Measurements from ENCODE around the gene NUCKS1.

The NUCKS1 gene

DNA sequence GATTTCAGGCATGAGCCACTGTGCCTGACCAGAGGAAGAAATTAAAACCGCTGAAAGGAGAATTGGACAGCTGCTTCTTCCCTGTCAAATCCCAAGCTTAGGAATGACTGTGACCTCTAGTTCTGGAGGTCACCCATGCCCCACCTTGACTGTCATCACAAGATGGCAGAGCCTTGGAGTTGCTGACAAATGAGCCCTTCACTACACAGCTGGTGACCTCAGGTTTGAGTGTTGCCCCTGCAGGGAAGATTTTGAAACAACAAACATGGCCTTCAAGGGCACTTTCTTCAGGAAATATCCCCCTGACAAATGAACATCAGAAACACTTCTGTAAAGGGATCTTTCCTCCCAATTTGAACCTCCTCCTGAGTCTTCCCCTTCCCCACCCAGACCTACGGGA lies 62.7 kb downstream of the NUCKS1 start:
- H3K9me3 Mint-ChIP-seq, result no peaks in the 10 kb centered on the region
- no peaks in the 10 kb centered on the region for H3K36me3 Mint-ChIP-seq (ENCODE audit: low read depth)
- H3K27ac Mint-ChIP-seq, result no peak overlapping the region
- H3K4me3 Mint-ChIP-seq, result no peak overlapping the region
- no peaks in the 10 kb centered on the region for H3K4me1 Mint-ChIP-seq (ENCODE audit: low read depth)
- peaks cover 15% of the 10 kb centered on the region for H3K27me3 Mint-ChIP-seq (ENCODE audit: low read depth)

DNA sequence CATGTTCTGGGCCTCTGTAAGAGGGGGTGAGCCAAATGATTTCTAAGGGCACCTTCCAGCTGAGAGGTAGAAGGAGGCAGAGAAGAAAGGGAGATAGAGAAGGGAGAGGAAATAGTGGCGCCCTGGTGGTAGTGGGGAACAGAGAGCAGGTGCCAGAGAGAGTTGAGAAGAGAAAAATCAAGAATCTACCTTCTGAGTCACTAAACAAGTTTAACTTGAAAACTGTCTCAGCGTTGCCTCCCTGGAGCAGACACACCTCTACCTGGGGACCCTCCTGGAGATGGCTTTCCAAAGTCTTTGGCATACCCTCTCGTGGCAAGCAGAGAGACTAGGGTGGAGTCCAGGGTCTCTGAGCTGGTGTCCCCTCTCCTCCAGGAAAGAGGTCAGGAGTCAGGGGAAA lies 68.6 kb downstream of the NUCKS1 start:
- Mint-ChIP-seq H3K9me3 (no peaks in the 10 kb centered on the region), H3K27me3 (ENCODE audit: low read depth) (peaks cover 32% of the 10 kb centered on the region), H3K4me3 (peak overlapping the region; percentile 64), H3K36me3 (ENCODE audit: low read depth) (no peaks in the 10 kb centered on the region), H3K4me1 (ENCODE audit: low read depth) (peaks cover 11% of the 10 kb centered on the region), H3K27ac (no peak overlapping the region)

DNA sequence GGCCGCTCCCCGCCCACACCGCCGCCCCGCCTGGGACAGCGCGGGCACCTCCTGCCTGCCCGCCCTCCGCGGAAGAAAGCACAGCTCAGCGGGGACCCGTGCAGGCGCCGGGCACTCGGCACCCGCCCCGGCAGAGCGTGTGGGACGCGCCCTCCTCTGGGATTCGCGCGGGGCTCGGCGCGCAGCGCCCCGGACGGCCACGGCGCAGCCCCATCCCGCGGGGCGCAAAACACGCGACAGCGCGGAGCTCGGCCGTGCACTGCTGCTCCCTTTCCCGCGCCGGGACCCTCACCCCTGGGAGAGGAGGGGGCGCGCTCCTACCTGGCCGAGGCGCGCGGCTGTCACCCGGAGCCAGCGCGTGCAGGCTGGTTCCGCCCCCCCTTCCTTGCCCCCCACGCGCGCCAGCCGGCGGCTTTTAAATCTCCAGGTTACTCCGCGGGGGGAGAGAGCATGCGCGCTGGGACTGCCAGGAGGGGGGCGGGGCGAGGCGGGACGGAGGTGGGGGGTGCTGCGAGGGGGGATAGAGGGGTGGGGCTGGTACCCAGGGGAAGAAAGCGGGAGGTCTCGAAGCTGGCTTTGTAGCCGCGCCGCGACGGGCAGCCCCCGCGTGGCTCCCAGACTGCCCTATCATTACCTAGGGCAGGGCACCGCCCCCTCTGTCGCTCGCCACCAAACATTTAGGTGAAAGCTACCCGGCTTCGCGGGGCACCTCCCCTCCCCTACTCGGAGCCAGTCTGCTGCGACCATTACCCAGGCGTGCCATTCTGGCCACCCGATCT lies 69.7 kb downstream of the NUCKS1 start, which contains the start of gene SLC45A3:
Gene SLC45A3, minus strand, starts transcription at position 437 of the 779 bp plus-strand sequence. CDS start 15,853 bp downstream, outside the sequence.
- H3K27ac Mint-ChIP-seq, result no peak within 1 kb of the TSS
- peaks cover 34% of the 10 kb centered on the region for H3K27me3 Mint-ChIP-seq (ENCODE audit: low read depth)
- peak within 1 kb of the TSS; percentile 75 for H3K4me3 Mint-ChIP-seq
- H3K4me1 Mint-ChIP-seq (ENCODE audit: low read depth), result peaks cover 11% of the 10 kb centered on the region
- H3K9me3 Mint-ChIP-seq, result no peaks in the 10 kb centered on the region
- no peaks in the 10 kb centered on the region for H3K36me3 Mint-ChIP-seq (ENCODE audit: low read depth)

DNA sequence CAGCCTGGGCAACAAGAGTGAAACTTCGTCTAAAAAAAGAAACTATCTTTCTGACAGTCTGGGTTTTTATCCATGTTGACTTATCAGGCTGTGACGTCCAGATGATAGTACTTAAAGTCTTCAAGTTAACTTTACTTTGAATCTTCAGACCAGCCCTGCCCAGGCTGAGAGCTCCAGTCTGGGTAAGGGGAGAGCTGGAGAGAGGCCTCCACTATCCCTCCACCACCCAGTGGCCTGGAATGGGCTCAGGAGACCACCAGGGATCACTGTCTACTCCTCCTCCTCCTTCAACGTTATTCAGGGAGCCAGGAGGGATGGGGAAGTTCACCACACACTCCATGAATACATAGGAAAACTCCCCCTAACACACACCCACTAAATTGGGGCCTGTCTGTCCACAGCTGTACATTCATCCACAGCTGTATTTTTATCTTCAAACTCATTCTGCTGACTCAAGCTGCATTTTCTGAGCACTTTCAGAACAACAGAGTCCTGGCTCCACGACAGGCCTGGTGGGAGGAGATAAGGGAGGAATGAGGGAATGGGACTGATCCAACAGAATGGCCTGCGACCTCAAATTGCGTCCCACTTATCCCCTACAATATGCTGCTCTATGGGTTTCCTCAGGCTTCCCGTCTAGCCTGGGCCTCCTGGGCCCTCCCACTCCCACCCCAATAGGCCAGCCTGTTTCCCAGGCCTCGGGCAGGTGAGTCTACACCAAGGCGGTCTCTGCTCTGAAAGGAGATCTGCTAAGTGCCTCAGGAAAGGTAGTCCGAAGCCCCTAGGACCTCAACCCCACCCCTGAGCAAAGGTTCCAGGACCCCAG lies 71.5 kb downstream of the NUCKS1 start:
- H3K27ac Mint-ChIP-seq, result no peak overlapping the region
- peak overlapping the region; percentile 75 for H3K4me3 Mint-ChIP-seq
- peaks cover 11% of the 10 kb centered on the region for H3K4me1 Mint-ChIP-seq (ENCODE audit: low read depth)
- H3K36me3 Mint-ChIP-seq (ENCODE audit: low read depth), result no peaks in the 10 kb centered on the region
- peaks cover 34% of the 10 kb centered on the region for H3K27me3 Mint-ChIP-seq (ENCODE audit: low read depth)
- H3K9me3 Mint-ChIP-seq, result no peaks in the 10 kb centered on the region

DNA sequence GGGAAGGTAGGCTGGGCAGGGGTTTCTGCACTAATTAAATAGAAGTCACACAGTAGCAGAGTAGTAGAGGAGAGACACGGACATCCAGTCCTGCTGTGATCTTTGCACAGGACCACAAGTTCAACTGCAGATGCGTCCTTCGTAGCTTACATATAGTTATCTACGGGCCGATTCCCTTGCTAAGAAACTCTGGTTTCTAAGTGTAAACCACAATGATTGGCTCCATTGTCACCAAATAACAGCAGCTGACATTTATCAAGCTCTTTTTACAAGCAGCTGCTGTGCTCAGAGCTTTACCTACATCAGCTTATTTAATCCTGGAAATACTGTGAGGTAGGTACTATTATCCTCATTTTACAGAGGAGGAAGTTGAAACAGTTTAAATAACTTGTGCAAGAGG lies 72.8 kb downstream of the NUCKS1 start:
- peaks cover 26% of the 10 kb centered on the region for H3K27me3 Mint-ChIP-seq (ENCODE audit: low read depth)
- H3K27ac Mint-ChIP-seq, result no peak overlapping the region
- H3K4me3 Mint-ChIP-seq, result no peak overlapping the region
- H3K4me1 Mint-ChIP-seq (ENCODE audit: low read depth), result peaks cover 11% of the 10 kb centered on the region
- no peaks in the 10 kb centered on the region for H3K9me3 Mint-ChIP-seq
- no peaks in the 10 kb centered on the region for H3K36me3 Mint-ChIP-seq (ENCODE audit: low read depth)

DNA sequence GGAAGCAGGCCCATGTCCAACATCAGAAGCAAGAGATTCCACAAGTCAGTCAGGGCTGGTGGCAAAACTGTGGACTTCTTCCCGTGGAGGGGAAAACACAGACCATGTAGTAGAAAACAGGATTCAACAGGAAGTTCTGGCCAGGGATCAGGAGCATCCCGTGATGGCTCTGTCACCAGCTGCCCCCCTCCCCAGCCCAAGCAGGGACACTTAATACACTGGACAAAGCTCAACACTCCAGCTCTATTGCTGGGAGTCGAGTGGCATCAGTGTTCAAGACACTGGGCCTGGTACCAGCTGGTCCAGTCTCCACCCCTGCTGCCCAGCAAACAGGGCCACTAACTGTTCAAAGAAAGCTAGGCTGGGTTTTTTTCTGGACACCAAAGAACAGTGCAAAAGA lies 73.4 kb downstream of the NUCKS1 start:
- H3K4me1 Mint-ChIP-seq (ENCODE audit: low read depth), result peaks cover 11% of the 10 kb centered on the region
- no peaks in the 10 kb centered on the region for H3K9me3 Mint-ChIP-seq
- no peak overlapping the region for H3K27ac Mint-ChIP-seq
- H3K36me3 Mint-ChIP-seq (ENCODE audit: low read depth), result no peaks in the 10 kb centered on the region
- no peak overlapping the region for H3K4me3 Mint-ChIP-seq
- peaks cover 21% of the 10 kb centered on the region for H3K27me3 Mint-ChIP-seq (ENCODE audit: low read depth)

DNA sequence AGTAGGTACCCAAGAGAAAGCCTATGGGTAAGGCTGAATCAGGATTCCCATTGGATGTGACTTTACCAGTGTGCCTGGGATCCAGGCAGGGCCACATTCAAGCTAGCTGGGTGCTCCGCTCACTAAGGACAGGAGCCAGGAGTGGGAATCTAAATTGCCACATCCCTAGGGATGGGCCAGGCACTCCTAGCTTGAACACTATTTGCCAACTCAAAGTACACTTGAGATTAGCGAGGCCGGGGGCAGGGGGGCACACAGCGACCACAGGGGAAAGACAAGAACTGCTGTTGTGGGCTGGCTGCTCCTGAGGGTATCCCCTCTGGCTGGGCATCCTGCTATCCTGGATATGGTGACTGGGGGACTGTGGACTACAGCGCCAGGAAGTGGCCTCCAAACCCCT lies 74.0 kb downstream of the NUCKS1 start:
- Mint-ChIP-seq H3K27ac (no peak overlapping the region), H3K4me1 (ENCODE audit: low read depth) (peaks cover 10% of the 10 kb centered on the region), H3K9me3 (no peaks in the 10 kb centered on the region), H3K4me3 (no peak overlapping the region), H3K27me3 (ENCODE audit: low read depth) (peaks cover 15% of the 10 kb centered on the region), H3K36me3 (ENCODE audit: low read depth) (no peaks in the 10 kb centered on the region)

DNA sequence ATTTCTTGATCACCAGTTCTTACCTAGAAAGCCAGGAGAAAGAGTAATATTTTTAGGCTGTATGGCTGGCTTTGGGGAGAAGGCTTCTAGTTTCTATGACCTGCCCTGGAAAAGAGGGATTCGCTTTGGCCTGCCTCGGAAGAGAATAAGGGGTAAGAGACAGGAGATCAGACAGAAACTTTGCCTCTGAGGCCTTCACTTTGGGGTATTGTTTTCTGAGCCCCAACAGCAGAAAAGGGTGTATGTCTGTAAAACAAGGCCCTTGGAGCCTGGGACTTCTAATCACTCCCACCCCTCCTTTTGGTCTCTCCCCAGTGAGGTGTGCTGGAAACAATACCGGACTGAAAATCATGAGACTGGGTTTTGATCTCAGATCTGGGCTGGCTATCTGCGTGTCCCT lies 74.7 kb downstream of the NUCKS1 start:
- Mint-ChIP-seq H3K4me1 (ENCODE audit: low read depth) (peaks cover 5% of the 10 kb centered on the region), H3K27me3 (ENCODE audit: low read depth) (peaks cover 9% of the 10 kb centered on the region), H3K4me3 (no peak overlapping the region), H3K36me3 (ENCODE audit: low read depth) (no peaks in the 10 kb centered on the region), H3K9me3 (no peaks in the 10 kb centered on the region), H3K27ac (no peak overlapping the region)

DNA sequence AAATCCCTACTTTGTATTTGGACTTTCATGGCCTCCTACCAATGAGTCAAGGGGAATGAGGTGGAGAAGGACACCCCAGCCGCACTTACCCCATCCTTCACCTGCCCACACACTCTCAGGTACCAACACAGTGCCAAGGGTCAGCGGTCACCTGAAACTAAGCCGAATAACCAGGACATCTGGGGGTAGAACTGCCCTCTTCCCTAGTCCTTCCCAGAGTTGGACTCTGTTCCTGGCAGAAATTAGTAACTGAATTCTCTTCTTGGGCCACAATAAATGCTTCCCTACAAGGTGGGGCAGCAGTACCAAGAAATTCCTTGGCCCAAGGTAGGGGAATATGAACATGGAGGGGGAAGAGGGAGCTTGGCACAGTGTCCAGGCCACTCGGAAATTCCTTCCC lies 77.0 kb downstream of the NUCKS1 start:
- no peak overlapping the region for H3K27ac Mint-ChIP-seq
- no peaks in the 10 kb centered on the region for H3K9me3 Mint-ChIP-seq
- H3K4me1 Mint-ChIP-seq (ENCODE audit: low read depth), result no peaks in the 10 kb centered on the region
- peaks cover 3% of the 10 kb centered on the region for H3K27me3 Mint-ChIP-seq (ENCODE audit: low read depth)
- no peak overlapping the region for H3K4me3 Mint-ChIP-seq
- H3K36me3 Mint-ChIP-seq (ENCODE audit: low read depth), result no peaks in the 10 kb centered on the region

DNA sequence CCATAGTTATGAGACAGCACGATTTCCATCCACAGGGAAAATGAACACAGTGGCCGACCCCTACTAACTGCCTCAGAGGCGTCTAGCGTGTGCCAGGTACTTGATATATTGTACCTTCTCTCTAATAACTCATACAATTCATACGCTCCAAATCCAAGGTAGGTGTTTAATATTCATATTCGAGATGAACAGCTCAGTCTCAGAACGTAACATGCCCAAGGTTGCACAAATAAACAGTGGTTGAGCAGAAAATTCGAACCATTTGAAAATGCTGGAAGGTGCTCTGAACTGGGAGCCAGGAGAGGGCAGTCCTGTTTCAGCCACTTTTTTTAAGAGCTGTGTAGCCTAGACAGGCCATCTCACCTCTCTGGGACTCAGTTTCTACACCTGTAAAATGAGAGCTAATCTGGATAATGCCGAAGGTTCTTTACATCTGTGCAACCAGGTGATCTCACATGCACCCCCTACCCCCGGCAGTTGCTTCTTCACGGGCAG lies 77.5 kb downstream of the NUCKS1 start:
- peaks cover 3% of the 10 kb centered on the region for H3K27me3 Mint-ChIP-seq (ENCODE audit: low read depth)
- H3K27ac Mint-ChIP-seq, result no peak overlapping the region
- no peaks in the 10 kb centered on the region for H3K4me1 Mint-ChIP-seq (ENCODE audit: low read depth)
- no peaks in the 10 kb centered on the region for H3K36me3 Mint-ChIP-seq (ENCODE audit: low read depth)
- no peaks in the 10 kb centered on the region for H3K9me3 Mint-ChIP-seq
- H3K4me3 Mint-ChIP-seq, result no peak overlapping the region

DNA sequence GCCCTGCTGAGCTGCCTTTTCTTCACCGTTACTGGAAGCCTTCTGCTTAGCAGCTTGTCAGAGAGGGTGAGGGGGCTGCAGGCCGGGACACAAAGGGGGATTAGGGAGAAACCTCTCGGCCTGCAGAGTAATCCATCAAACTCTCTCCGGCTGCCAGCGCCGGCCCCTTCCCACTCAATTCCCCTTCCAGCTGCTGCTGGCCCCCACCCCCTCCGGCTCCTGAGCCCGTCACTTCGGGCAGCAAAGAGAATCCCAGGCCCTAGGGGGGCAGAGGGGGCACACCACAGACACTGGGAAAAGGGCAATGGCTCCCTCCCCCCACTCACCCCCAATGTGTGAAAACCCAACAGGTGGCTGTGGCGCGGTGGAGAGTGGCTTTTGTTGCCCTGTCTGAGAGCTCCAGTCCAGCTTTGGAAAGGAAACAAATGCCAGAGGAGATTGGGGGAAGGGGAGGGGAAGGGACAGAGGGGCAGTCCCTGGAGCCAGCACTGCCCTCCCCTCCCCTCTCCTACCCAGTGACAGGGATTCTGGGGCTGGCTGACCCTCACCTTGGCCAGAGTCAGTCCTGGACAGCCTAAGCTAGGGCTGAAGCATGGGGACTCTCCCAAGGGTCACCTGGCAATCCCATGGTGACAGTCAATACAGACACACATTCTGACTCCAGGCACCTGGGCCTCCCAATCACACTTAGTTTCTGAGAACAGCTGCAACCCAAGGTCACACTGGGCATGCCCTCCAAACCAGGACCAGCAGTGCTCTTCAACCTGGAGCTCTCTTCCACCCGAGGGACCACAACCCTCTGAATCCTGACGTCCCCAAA lies 79.2 kb downstream of the NUCKS1 start:
- Mint-ChIP-seq H3K4me3 (no peak overlapping the region), H3K27me3 (ENCODE audit: low read depth) (no peaks in the 10 kb centered on the region), H3K36me3 (ENCODE audit: low read depth) (no peaks in the 10 kb centered on the region), H3K4me1 (ENCODE audit: low read depth) (no peaks in the 10 kb centered on the region), H3K9me3 (no peaks in the 10 kb centered on the region), H3K27ac (no peak overlapping the region)

DNA sequence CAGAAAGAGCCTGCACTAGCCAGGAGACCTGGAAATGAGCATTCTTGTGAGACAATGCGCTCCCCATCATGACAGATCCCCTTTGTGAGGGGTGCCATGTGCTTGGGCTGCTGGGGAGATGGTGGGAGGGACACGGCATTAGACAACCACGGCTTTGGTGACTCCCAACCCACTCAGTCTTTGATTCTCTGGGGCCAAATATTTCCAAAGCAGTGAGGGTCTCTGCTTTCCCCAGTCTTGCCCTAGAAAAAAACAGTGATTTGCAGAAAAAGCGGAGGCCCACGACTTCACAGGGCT lies 79.9 kb downstream of the NUCKS1 start:
- no peaks in the 10 kb centered on the region for H3K36me3 Mint-ChIP-seq (ENCODE audit: low read depth)
- H3K9me3 Mint-ChIP-seq, result no peaks in the 10 kb centered on the region
- no peaks in the 10 kb centered on the region for H3K4me1 Mint-ChIP-seq (ENCODE audit: low read depth)
- H3K4me3 Mint-ChIP-seq, result no peak overlapping the region
- H3K27ac Mint-ChIP-seq, result no peak overlapping the region
- no peaks in the 10 kb centered on the region for H3K27me3 Mint-ChIP-seq (ENCODE audit: low read depth)

DNA sequence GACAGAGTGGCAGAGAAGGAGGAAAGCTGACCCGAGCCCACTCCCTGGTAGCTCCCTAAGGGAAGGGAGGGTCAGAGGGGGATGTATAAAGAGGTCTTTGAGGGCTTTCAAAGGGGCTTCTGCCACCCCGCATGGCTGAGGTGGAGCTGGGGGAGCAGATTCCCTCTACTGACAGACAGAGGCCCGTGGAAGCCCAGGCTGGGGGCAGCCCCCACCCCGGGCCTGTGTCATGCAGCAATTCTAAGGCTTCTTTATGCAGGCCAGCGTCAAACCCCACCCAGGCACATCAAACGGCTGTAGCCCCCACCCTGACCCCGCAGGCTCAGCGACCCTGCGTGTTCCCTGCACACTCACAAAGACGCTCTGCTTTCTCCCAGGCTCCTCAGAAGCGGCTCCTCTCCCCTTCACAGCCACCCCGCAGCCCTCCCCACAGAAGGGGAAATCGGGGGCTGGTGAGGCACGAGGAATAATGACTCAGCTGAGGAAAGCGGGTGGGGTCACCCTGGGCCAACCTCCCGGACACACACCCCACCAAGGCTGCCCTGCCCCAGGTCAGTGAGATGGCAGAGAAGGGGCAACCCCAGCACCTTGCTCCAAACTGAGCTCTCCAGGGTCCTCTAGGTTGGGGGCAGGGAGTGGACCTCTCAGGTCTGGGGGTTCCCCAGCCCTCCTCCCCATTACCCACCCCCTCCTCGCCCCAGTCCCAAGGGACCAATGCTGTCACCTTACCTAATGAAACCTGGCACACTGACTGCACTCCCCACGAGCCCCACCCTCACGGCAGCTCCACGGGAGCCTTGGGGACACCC lies 80.4 kb downstream of the NUCKS1 start:
- no peak overlapping the region for H3K4me3 Mint-ChIP-seq
- H3K27me3 Mint-ChIP-seq (ENCODE audit: low read depth), result no peaks in the 10 kb centered on the region
- H3K27ac Mint-ChIP-seq, result no peak overlapping the region
- no peaks in the 10 kb centered on the region for H3K4me1 Mint-ChIP-seq (ENCODE audit: low read depth)
- no peaks in the 10 kb centered on the region for H3K36me3 Mint-ChIP-seq (ENCODE audit: low read depth)
- H3K9me3 Mint-ChIP-seq, result no peaks in the 10 kb centered on the region

DNA sequence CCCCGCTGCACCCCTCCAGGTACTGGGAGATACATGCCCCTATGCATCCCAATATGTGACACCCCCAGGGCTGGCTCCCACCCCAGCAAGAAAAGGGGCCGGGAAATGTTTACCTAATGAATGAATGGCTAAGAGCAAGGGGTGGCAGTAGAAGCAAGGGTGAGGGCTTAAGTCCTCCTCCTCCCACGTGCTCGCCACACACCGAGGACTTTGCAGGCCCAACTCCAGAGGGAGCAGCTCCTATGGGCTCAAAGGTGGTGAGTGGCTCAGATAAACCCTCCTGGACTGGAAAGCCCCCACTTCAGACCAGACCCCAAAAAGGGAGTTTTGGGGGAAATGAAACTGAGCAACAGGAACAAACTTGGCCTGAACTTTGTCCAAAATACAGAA lies 81.0 kb downstream of the NUCKS1 start:
- Mint-ChIP-seq H3K9me3 (no peaks in the 10 kb centered on the region), H3K4me3 (no peak overlapping the region), H3K36me3 (ENCODE audit: low read depth) (no peaks in the 10 kb centered on the region), H3K4me1 (ENCODE audit: low read depth) (no peaks in the 10 kb centered on the region), H3K27me3 (ENCODE audit: low read depth) (no peaks in the 10 kb centered on the region), H3K27ac (no peak overlapping the region)

Measured in T-helper 1 cell treated with Interleukin-12 subunit alpha and Interleukin-12 subunit beta and Interleukin-4 antibody, amounts not matched to agents 30 μg/mL and 1 μg/mL, for 36 hours (primary cell).